ENCODE results near the gene IL1RAPL2. TPM values are rescaled to one million over a fixed set of nuclear protein-coding genes. Genes with fewer than 3 reads are reported as not detected.
"Not testable (repeated sequence)": the region's sequence is repeated elsewhere in the genome, so short reads cannot be mapped to it uniquely, and the experiment has no call there.

IL1RAPL2 gene
- total RNA-seq, 2 experiments from 2014 or later, result not detected

DNA sequence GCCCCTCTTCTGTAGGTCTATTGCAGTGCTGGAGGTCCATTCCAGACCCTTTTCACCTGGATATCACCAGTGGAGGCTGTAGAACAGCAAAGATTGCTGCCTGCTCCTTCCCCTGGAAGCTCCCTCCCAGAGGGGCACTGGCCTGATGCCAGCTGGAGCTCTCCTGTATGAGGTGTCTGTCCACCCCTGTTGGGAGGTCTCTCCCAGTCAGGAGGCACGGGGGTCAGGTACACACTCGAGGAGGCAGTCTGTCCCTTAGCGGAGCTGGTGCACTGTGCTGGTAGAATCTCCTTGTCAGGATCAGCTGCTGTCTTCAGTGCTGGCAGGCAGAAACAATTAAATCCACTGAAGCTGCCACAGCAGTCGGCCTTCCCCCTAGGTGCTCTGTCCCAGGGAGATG lies 276.6 kb downstream of the IL1RAPL2 start:
- Mint-ChIP-seq H3K4me1 (no peaks in the 10 kb centered on the region), H3K9me3 (no peaks in the 10 kb centered on the region), H3K36me3 (ENCODE audit: low read depth) (no peaks in the 10 kb centered on the region), H3K4me3 (no peak overlapping the region), H3K27ac (no peak overlapping the region), H3K27me3 (no peaks in the 10 kb centered on the region)
- CTCF ChIA-PET, result no interaction called here
- no peak for DNase-seq
- POLR2A ChIA-PET, result no interaction called here

DNA sequence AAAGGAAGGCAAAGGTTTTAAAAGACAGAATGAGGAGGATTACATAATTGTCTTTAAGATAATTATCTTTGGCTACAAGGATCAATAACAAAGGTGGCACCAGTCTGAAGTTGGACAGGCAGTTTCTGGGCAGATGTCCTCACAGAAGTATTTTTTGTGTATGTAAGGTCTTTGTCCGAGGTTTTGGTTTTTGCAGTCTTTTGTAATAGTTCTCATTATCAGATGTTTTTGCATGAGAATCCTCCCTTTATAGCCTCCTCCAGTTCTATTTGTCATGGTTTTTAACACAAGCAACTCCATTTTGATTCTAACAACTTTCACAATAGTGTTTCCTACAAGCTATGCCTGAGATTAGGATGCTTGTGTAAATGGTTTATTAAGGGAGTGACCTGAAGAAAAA lies 286.2 kb downstream of the IL1RAPL2 start:
- no peaks in the 10 kb centered on the region for H3K4me1 Mint-ChIP-seq
- H3K27me3 Mint-ChIP-seq, result no peaks in the 10 kb centered on the region
- no peak overlapping the region for H3K4me3 Mint-ChIP-seq
- no peak for DNase-seq
- POLR2A ChIA-PET, result no interaction called here
- no peaks in the 10 kb centered on the region for H3K9me3 Mint-ChIP-seq
- no peaks in the 10 kb centered on the region for H3K36me3 Mint-ChIP-seq (ENCODE audit: low read depth)
- CTCF ChIA-PET, result no interaction called here
- no peak overlapping the region for H3K27ac Mint-ChIP-seq

DNA sequence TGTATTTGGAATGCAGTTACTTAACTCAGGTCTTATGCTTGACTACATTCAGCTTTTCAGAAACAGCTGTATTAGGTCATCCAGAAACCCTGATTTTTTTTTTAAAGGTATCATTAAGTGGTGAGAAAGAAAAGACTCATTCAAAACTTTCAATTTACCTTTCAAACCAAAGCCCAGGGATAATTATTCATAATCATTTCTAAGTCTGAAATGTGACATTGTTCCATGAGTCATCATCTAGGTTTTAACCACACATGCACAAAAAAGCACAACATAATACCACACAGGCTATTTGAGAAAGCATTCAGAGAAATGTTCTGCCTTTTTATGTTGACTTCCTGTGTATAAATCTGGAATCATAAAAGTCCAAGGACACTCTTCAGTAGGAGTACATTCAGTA lies 288.2 kb downstream of the IL1RAPL2 start:
- Mint-ChIP-seq H3K27me3 (no peaks in the 10 kb centered on the region), H3K9me3 (no peaks in the 10 kb centered on the region), H3K36me3 (ENCODE audit: low read depth) (no peaks in the 10 kb centered on the region), H3K4me3 (no peak overlapping the region), H3K4me1 (no peaks in the 10 kb centered on the region), H3K27ac (no peak overlapping the region)
- ChIA-PET POLR2A (no interaction called here), CTCF (no interaction called here)
- DNase-seq, result no peak

DNA sequence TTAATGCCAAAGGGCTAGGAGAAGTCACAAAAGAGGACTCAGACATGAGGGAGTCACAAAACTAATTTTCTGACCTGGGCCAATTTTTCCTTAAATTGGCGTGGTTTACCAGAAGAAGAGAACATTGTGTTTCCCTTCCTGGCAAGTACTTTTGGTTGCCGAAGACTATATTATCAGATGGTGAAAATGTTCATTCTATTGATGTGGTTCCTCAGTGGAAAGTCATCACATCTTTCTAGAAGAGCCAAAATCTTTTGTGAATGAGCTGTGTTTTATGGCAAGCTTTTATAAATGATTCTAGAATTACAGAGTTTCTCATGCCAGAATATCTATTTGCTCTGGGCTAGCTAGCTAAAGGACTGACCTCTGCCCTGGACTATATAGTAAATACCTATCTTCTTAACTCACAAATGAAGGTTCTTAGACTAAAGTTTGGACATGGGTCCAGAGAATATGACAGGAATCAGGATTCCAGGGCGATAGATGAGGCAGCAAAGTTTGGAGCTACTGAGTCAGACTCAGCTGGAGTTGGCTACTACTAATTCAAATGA lies 288.9 kb downstream of the IL1RAPL2 start:
- ChIA-PET CTCF (no interaction called here), POLR2A (no interaction called here)
- Mint-ChIP-seq H3K27me3 (no peaks in the 10 kb centered on the region), H3K9me3 (no peaks in the 10 kb centered on the region), H3K27ac (no peak overlapping the region), H3K4me1 (no peaks in the 10 kb centered on the region), H3K4me3 (no peak overlapping the region), H3K36me3 (ENCODE audit: low read depth) (no peaks in the 10 kb centered on the region)
- DNase-seq, result no peak

DNA sequence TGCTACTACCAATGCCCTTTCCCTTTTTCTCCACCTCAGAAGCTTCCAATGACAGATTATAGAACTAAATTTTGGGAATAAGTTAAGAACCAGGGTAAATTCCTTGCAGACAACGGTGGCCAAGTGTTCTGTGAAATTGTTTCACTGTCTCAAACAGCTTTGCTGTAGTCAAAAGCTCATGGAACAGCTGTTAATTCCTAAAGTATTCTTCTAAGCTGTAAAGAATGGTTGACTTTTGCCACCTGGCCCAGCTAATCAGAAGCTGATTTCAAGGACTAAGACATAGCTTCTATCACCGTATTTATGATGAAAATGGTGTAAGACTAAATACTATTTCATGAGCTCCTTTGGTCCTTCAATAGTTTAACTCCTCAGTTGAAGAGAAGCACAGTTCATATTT lies 297.5 kb downstream of the IL1RAPL2 start:
- no peak overlapping the region for H3K4me3 Mint-ChIP-seq
- ChIA-PET CTCF (no interaction called here), POLR2A (no interaction called here)
- H3K9me3 Mint-ChIP-seq, result no peaks in the 10 kb centered on the region
- no peaks in the 10 kb centered on the region for H3K4me1 Mint-ChIP-seq
- H3K27ac Mint-ChIP-seq, result no peak overlapping the region
- H3K36me3 Mint-ChIP-seq (ENCODE audit: low read depth), result no peaks in the 10 kb centered on the region
- no peak for DNase-seq
- no peaks in the 10 kb centered on the region for H3K27me3 Mint-ChIP-seq

DNA sequence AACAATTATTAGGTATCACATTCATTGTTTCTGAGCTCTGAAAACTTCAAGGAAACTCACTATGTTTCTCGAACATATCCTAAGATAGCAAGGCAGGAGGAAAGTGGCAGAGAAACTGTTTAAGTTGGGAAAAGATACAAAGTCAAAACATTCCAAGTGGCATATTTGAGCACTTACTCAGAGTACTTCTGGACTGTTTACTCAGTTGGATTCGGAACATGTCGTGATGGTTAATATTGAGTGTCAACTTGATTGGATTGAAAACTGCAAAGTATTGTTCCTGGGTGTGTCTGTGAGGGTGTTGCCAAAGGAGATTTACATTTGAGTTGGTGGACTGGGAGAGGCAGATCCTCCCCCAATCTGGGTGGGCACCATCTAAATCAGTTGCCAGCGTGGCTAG lies 298.3 kb downstream of the IL1RAPL2 start:
- ChIA-PET POLR2A (no interaction called here), CTCF (no interaction called here)
- no peak overlapping the region for H3K27ac Mint-ChIP-seq
- no peak overlapping the region for H3K4me3 Mint-ChIP-seq
- no peaks in the 10 kb centered on the region for H3K27me3 Mint-ChIP-seq
- no peaks in the 10 kb centered on the region for H3K9me3 Mint-ChIP-seq
- no peaks in the 10 kb centered on the region for H3K36me3 Mint-ChIP-seq (ENCODE audit: low read depth)
- DNase-seq, result no peak
- H3K4me1 Mint-ChIP-seq, result no peaks in the 10 kb centered on the region

DNA sequence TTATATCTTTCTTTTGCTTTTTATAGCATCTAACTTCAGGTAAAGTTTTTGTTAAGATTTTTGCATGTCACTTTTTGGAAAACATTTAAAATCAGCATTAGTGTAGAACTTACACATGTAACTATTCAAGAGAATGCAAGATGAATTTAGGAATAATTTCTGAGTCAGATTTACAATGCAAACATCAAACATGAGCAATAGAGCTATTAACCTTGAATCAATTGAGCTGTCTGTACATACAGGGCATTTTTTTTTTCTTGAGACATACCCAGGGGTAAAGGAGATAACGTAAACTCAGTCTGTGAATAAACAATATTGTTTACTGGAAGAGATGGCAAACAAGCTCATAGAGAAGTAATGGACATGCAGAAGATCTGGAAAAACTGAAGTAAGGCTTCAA lies 311.5 kb downstream of the IL1RAPL2 start:
- Mint-ChIP-seq H3K27me3 (no peaks in the 10 kb centered on the region), H3K9me3 (no peaks in the 10 kb centered on the region), H3K36me3 (ENCODE audit: low read depth) (no peaks in the 10 kb centered on the region), H3K4me3 (no peak overlapping the region), H3K27ac (no peak overlapping the region), H3K4me1 (no peaks in the 10 kb centered on the region)
- DNase-seq, result no peak
- ChIA-PET CTCF (no interaction called here), POLR2A (no interaction called here)

DNA sequence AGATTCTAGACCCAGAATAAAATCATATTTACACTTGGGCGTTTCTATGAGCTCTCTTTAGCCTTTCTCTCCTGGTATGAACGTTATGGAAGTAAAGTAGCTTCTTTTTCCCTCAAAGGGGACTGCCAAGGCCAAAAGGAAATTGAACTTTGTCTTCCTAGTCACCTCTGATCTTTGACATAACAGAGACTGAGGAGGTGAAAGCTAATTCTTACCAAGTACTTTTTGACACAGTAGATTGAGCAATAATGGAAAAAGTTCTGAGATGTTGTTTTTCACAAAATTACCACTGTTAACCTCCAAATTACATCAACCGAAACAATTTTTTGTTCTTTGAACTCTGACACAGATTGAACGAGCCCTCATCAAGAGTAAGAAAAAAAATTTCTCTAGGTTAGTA lies 336.1 kb downstream of the IL1RAPL2 start:
- Mint-ChIP-seq H3K27ac (no peak overlapping the region), H3K4me1 (no peaks in the 10 kb centered on the region), H3K4me3 (no peak overlapping the region), H3K27me3 (no peaks in the 10 kb centered on the region), H3K9me3 (no peaks in the 10 kb centered on the region), H3K36me3 (ENCODE audit: low read depth) (no peaks in the 10 kb centered on the region)
- DNase-seq, result no peak
- ChIA-PET POLR2A (no interaction called here), CTCF (no interaction called here)

DNA sequence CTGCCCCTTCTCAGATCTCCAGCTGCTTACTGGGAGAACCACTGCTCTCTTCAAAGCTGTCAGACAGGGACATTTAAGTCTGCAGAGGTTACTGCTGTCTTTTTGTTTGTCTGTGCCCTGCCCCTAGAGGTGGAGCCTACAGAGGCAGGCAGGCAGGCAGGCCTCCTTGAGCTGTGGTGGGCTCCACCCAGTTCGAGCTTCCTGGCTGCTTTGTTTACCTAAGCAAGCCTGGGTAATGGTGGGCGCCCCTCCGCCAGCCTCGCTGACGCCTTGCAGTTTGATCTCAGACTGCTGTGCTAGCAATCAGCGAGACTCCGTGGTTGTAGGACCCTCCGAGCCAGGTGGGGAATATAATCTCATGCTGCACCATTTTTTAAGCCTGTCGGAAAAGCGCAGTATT lies 343.7 kb downstream of the IL1RAPL2 start:
- peak overlapping the region; percentile 24 for H3K4me3 Mint-ChIP-seq
- POLR2A ChIA-PET; H3K4me1 Mint-ChIP-seq; H3K9me3 Mint-ChIP-seq; CTCF ChIA-PET; H3K27me3 Mint-ChIP-seq; H3K27ac Mint-ChIP-seq; H3K36me3 Mint-ChIP-seq (ENCODE audit: low read depth): not testable (repeated sequence)
- DNase-seq, result peak; percentile 16

DNA sequence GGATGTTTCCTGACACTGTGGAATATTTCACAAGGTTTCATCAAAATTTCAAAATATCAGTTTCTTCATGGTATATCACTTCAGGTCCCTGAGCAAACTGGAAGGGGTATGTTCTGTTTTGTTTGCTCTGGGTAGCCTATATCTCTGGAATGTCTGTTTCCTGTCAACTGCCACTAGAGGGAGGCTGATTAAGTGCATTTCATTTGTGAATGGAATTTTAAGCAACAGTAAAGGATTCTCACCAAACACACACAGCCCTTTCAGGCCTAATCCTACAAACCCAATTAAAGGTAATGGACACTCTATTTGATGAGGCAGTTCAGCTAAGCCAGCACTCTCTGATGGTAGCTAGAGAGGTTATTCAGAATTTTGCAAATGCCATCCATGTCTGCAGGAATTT lies 347.3 kb downstream of the IL1RAPL2 start:
- CTCF ChIA-PET, result interaction anchor here (1.2 kb wide), 1 partner anchor 9 kb away, joined by 4 read pairs; no protein-coding TSS in a partner anchor
- H3K36me3 Mint-ChIP-seq (ENCODE audit: low read depth), result no peaks in the 10 kb centered on the region
- no peak for DNase-seq

DNA sequence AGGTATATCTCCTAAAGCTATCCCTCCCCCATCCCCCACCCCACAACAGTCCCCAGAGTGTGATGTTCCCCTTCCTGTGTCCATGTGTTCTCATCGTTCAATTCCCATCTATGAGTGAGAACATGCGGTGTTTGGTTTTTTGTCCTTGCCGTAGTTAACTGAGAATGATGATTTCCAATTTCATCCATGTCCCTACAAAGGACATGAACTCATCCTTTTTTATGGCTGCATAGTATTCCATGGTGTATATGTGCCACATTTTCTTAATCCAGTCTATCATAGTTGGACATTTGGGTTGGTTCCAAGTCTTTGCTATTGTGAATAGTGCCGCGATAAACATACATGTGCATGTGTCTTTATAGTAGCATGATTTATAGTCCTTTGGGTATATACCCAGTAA lies 348.7 kb downstream of the IL1RAPL2 start:
- H3K4me3 Mint-ChIP-seq; DNase-seq; H3K9me3 Mint-ChIP-seq; H3K27me3 Mint-ChIP-seq; POLR2A ChIA-PET; H3K27ac Mint-ChIP-seq; H3K4me1 Mint-ChIP-seq; H3K36me3 Mint-ChIP-seq (ENCODE audit: low read depth): not testable (repeated sequence)
- CTCF ChIA-PET, result interaction anchor here (1.2 kb wide), 1 partner anchor 8 kb away, joined by 4 read pairs; no protein-coding TSS in a partner anchor

More for the DNA sequence above, 347.3 kb downstream of the IL1RAPL2 start:
- Mint-ChIP-seq H3K4me1 (no peaks in the 10 kb centered on the region), H3K27ac (no peak overlapping the region), H3K9me3 (no peaks in the 10 kb centered on the region), H3K27me3 (no peaks in the 10 kb centered on the region), H3K4me3 (no peak overlapping the region)
- POLR2A ChIA-PET, result no interaction called here

DNA sequence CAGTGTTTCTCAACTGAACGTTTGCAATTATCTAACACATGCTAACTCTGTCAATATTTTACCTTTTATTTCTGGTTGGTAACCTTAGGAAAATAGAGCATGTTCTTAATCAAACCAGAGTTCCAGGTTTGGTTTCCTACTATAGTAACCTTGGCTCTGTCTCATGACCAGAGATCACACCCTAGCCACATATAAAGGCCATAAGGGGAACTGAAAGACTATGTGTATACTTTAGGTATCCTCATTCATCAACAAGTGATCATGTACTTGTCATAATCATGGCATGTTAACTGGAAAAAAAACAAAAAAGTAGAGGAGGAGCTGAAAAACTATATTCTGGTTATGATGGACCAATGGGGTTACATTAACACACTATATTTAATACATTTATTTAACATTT lies 352.1 kb downstream of the IL1RAPL2 start:
- H3K9me3 Mint-ChIP-seq, result no peaks in the 10 kb centered on the region
- no peak overlapping the region for H3K4me3 Mint-ChIP-seq
- H3K36me3 Mint-ChIP-seq (ENCODE audit: low read depth), result no peaks in the 10 kb centered on the region
- H3K4me1 Mint-ChIP-seq, result no peaks in the 10 kb centered on the region
- ChIA-PET CTCF (no interaction called here), POLR2A (no interaction called here)
- no peaks in the 10 kb centered on the region for H3K27me3 Mint-ChIP-seq
- DNase-seq, result no peak
- H3K27ac Mint-ChIP-seq, result no peak overlapping the region

DNA sequence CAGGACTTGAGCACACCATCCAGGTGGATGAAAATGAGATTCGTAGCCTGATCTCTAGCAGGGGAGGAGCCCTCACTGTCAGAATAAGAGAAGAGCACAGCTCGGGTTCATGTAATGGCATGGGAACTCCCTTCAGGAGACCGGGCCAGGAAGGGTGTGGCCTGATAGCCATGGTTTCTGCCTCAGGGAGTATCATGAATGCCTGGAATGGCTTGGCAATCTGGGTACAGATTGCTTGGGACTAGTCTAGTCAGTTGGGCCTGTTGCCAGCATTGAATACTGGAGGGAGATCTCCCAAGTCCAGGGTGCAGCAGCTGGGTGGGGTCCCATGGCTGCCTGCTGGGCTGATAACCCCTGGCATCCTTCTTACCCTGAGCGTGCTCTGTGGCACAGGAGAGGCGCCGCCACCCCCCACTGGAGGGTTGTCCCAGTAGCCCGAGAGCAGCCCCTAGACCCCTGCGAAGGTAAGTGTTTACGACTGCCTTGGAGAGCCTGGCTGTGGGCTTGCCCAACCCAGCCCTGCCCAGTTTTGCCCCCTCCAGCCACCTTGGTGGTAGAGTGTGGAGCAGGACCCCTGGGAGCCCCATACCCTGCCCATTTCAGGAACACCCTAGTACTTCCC lies 355.7 kb downstream of the IL1RAPL2 start:
- Mint-ChIP-seq H3K4me3 (no peak overlapping the region), H3K27me3 (no peaks in the 10 kb centered on the region), H3K4me1 (no peaks in the 10 kb centered on the region), H3K27ac (no peak overlapping the region), H3K9me3 (no peaks in the 10 kb centered on the region), H3K36me3 (ENCODE audit: low read depth) (no peaks in the 10 kb centered on the region)
- no peak for DNase-seq
- CTCF ChIA-PET, result interaction anchor here (0.7 to 1.7 kb wide), 4 partner anchors 8 to 355 kb away, joined by 3 to 4 read pairs (median 4); no protein-coding TSS in a partner anchor
- POLR2A ChIA-PET, result no interaction called here

DNA sequence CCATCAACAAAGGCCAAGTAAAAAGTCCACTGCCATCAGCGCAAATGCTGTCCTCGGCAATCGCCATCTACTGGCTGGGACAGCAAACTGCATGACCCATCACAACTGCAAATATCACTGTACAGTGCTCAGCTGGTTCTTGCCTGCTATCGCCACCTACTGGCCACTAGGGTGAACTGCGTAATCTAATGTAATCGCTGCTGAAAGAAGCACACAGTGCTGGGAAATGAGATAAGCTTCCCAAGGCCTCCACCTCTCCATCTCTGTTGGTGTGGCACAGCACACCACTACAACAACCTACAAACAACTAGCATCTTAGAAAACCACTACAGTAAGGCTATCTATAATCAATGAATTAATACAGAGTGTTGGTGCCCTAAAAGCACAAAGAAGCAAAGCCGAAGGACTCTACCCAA lies 356.2 kb downstream of the IL1RAPL2 start:
- H3K27ac Mint-ChIP-seq, result no peak overlapping the region
- POLR2A ChIA-PET, result no interaction called here

More for the DNA sequence above, 356.2 kb downstream of the IL1RAPL2 start:
- Mint-ChIP-seq H3K9me3 (no peaks in the 10 kb centered on the region), H3K27me3 (no peaks in the 10 kb centered on the region), H3K4me3 (no peak overlapping the region), H3K36me3 (ENCODE audit: low read depth) (no peaks in the 10 kb centered on the region), H3K4me1 (no peaks in the 10 kb centered on the region)
- CTCF ChIA-PET, result interaction anchor here (0.7 to 1.7 kb wide), 5 partner anchors 8 to 355 kb away, joined by 3 to 4 read pairs (median 4); no protein-coding TSS in a partner anchor
- DNase-seq, result peak; percentile 62
